Activated T-helper 9 cell treated with anti-CD3 and anti-CD28 coated beads, Interleukin-2, amount 50 U/mL, for 16 hours (primary cell): ENCODE data around the gene CBLC.
"Not testable (repeated sequence)": the region's sequence is repeated elsewhere in the genome, so short reads cannot be mapped to it uniquely, and the experiment has no call there.

Experiments used
- DNase-seq: peaks from one replicate; pipeline ENCODE4 v3.0.0-alpha.2; 2020; ENCODE audit warnings: low read depth

CBLC gene

DNA sequence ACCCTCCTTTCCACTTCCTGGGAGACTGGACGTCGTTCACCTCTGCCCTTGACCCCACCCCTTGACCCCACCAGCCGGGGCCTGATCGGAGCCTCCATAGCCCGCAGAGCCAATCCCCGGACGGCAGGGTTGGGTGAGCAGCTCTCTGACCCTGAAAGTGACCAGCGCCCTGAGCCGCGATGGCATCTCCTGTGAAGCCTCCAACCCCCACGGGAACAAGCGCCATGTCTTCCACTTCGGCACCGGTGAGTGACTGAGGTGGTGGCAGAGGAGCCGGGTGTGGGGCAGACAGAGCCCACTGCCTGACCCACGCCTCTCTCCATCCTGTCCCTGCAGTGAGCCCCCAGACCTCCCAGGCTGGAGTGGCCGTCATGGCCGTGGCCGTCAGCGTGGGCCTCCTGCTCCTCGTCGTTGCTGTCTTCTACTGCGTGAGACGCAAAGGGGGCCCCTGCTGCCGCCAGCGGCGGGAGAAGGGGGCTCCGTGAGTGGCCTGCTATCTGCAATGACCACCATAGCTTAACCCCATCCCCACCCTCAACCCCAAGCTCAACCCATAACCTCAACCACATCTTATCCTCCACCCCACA lies 41.6 kb downstream of the CBLC start:
- no peak for DNase-seq

DNA sequence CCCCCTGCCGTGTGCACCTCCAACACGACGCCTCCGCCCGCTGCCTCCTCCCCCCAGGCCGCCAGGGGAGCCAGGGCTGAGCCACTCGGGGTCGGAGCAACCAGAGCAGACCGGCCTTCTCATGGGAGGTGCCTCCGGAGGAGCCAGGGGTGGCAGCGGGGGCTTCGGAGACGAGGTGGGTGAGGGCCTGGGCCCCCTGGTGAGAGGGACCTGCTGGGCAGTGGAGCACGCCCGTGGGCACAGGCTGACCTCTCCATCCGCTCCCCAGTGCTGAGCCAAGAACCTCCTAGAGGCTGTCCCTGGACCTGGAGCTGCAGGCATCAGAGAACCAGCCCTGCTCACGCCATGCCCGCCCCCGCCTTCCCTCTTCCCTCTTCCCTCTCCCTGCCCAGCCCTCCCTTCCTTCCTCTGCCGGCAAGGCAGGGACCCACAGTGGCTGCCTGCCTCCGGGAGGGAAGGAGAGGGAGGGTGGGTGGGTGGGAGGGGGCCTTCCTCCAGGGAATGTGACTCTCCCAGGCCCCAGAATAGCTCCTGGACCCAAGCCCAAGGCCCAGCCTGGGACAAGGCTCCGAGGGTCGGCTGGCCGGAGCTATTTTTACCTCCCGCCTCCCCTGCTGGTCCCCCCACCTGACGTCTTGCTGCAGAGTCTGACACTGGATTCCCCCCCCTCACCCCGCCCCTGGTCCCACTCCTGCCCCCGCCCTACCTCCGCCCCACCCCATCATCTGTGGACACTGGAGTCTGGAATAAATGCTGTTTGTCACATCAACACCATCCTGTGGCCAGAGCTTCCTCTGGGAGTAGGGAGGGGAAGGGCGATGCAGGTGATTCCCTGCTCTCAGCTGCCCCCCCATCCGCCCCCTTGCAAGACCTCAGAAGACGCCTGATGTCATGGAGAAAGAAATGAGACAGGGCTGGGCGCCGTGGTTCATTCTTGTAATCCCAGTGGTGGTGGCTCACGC lies 43.2 kb downstream of the CBLC start:
- DNase-seq, result no peak

DNA sequence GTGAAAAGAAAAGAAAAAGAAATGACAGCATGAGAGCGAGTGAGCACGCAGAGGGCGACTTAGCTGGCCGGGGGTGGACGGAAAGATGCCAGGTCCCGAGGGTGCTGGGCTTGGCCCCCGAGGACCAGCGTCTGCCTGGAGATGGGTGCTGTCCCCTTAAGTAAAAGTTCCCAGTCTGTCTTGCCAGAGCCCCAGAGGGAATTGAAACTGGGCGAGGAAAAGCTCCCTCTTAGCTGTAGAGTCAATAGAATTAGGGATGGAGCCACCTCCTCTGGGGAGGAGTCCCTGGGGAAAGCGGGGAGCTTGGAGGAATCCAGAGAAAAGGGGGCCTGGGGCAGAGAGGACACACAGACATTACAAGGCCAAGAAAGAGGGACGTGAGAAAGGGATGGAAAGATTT lies 44.5 kb downstream of the CBLC start:
- no peak for DNase-seq

DNA sequence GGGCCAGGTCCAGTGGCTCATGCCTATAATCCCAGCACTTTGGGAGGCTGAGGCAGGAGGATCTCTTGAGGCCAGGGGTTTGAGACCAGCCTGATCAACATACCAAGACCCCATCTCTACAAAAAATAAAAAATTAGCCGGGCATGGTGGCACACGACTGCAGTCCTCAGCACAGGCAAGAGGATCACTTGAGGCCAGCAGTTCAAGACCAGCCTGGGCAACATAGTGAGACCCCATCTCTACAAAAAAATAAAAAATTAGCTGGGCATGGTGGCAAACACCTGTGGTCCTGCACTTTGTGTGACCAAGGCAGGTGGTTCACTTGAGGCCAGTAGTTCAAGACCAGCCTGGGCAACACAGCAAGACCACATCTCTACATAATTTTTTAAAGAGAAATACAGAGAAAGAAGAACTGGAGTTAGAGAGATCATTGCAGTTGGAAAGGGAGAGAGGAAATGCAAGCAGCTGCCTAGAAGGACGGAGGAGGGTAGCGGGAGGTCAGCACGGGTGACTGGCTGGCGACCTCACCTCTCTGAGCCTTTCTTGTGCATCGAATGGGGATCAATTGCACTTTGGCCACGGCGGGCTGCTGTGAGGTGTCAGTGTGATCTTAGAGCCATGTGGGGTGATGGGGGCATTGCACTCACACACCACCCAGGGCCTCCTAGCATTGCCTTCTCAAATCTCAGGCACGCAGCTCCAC lies 45.1 kb downstream of the CBLC start:
- DNase-seq, result no peak

DNA sequence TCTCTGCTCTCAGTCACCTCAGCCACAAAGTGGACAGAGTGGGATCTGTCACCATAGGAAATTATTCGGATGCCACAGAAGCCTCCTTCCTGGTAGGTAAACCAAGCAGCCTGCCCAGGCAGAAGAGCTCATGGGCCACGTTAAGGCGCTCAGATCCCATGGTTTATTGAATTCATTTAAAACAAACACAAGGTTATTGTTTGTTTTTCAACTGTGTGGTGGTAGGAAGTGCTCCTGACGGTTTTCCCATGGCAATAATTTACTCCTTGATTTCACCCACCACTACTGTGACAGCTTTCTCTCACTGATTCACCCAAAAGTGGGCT lies 45.6 kb downstream of the CBLC start:
- DNase-seq, result no peak

DNA sequence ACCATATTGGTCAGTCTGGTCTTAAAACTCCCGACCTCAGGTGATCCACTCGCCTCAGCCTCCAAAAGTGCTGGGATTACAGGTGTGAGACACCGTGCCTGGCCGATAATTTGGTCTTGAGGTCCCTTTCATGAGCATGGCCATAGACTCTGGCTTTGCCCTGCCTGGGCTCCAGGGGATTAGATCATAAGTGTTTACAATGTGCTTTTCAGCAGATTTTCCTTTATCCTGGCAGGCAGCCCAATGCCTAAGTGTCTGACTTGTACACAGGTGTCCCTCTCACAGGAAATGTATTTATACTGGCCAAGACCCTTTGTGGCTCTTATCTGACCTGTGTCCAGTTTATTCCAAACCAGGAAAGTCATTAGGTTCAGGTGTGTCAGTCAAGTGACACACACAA lies 47.1 kb downstream of the CBLC start:
- DNase-seq, result no peak

DNA sequence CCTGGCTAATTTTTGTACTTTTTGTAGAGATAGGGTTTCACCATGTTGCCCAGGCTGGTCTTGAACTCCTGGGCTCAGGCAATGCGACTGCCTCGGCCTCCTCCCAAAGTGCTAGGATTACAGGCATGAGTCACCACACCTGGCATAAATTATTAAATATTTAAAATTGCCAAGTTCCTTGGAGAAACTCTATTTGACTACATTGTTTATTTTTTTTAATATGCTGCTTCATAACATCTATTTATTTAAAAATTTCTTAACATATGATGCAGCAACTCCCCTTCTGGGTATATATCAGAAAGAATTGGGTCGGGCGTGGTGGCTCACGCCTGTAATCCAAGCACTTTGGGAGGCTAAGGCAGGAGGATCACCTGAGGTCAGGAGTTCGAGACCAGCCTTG lies 55.2 kb downstream of the CBLC start:
- not testable (repeated sequence) for DNase-seq

DNA sequence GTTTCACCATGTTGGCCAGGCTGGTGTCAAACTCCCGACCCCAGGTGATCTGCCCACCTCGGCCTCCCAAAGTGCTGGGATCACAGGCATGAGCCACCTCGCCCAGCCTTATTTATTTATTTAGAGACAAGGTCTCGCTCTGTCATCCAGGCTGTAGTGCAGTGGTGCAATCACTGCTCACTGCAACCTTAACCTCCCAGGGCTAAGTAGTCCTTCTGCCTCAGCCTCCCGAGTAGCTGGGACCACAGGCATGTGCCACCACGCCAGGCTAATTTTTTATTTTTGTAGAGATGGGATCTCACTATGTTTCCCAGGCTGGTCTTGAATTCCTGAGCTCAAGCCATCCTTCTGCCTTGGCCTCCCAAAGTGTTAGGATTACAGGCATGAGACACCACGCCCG lies 56.7 kb downstream of the CBLC start:
- not testable (repeated sequence) for DNase-seq

DNA sequence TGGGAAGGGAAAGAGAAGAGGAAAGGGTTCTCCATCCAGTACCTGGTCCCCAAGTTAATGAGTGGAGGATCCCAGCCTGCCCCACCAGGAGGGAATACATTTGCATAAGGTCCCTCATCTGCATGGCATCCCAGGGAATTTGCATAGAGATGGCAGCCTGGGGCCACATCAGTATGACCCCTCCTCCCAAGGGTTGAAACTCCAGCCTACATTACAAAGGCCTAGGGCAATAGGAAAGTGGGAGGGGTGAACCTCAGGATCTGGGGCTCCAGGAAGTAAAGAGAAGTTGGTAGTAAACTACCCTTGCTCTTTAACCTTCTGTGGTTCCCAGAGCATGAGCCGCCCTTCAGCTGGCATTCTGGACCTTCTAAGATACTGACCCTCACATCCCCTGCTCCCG lies 61.6 kb downstream of the CBLC start:
- DNase-seq, result no peak

DNA sequence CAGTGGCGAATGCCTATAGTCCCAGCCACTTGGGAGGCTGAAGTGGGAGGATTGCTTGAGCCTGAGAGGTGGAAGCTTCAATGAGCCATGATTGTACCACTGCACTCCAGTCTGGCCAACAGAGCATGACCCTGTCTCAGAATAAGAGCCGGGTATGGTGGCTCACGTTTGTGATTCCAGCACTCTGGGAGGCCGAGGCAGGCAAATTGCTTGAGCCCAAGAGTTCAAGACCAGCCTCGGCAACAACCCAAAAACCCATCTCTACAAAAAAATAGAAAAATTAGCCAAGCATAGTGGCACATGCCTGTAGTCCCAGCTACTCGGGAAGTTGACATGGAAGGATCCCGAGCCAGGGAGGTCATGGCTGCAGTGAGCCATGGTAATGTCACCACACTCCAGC lies 63.1 kb downstream of the CBLC start:
- no peak for DNase-seq

DNA sequence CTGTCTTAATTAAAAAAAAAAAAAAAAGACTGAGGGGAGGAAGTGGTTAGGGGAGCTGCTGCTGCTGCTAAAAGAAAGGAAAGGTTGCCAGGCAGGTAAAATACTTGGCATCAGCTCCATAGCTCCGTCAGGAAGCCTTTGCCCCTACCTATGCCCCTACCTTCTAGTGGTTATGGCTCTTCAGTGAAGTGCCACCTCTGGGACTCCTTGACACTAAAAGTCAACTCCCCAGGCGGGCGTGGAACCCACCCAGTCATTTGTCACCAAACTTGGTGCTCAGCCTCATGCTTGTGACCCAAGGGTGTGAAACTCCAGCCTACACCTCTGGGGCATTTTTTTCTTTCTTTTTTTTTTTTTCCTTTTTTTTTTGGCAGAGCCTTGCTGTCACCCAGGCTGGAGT lies 63.5 kb downstream of the CBLC start:
- DNase-seq, result no peak

DNA sequence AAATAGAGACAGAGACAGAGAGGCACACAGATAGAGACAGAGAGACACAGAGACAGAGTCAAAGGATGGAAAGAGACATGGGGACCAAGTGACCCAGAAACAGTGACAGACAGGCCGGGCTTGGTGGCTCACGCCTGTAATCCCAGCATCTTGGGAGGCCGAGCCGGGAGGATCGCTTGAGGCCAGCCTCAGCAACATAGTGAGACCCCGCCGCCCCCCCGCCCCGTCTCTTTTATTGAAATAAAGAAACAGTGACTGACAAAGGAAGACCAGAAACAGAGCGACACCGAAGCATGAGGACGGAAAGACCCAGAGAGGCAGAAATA lies 67.6 kb downstream of the CBLC start:
- no peak for DNase-seq

DNA sequence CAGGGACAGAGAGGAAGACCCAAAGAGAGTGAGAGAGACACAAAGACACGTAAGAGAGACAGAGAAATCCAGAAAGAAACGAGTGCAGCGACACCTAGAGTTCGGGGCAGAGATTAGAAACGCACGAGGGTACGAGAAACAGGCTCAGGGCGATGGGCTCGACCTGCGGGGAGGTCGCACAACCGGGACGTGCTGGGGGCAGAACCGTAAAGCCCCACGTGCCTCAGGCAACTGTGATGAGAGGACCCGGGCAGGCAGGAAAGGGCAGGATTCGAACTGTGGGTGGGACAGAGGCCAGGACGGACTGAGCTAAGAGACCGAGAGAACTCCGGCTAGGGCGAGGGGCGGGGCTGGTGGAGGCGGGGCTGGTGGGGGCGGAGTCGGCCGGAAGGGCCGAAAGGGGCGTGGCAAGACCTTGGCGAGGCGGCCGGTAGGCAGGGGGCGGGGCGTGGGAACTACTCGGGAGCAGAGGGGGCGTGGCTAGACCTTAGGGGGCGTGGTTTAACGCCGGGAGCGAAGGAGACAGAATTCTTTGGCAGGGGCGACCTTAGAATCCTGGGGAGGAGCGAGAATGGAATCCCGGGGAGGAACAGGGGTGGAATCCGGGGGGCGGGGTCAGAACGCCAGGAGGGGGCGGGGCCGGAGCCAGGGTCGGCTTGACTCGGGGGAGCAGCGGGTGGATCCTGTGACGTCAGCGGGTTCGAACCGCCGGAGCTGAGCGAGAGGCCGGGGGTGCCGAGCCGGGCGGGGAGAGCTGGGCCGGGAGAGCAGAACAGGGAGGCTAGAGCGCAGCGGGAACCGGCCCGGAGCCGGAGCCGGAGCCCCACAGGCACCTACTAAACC lies 68.1 kb downstream of the CBLC start, which contains the start of gene NECTIN2:
TSS of gene NECTIN2 (plus strand) at position 686 of the 843 bp plus-strand sequence. CDS start 229 bp downstream, outside the sequence.
- peak; percentile 68 for DNase-seq

DNA sequence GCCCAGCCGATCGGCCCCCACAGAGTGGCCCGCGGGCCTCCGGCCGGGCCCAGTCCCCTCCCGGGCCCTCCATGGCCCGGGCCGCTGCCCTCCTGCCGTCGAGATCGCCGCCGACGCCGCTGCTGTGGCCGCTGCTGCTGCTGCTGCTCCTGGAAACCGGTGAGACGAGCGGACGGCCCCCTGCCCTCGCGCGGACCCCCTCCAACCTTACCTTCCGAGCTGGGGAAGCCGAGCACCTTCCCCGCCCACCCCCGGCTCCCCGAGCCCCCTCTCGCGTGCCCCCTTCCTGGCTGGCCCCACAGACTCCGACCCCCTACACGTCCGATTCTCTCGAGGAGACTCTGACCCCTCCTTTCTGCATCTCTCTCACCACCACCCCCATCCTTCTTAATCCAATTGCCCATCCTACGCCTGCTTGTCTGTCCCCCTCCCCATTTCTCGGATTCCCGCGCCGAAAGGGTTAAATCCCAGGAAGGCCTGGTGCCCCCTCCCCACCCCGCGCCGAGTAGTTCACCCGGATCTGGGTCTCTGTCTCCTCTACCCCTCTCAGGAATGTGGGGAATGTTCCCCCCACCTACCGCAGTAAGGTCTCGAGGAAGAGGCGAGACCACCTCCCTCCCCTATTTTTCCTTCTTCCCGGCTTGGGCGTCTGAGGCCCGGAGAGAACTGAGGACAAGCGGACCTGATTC lies 68.9 kb downstream of the CBLC start:
- no peak for DNase-seq

DNA sequence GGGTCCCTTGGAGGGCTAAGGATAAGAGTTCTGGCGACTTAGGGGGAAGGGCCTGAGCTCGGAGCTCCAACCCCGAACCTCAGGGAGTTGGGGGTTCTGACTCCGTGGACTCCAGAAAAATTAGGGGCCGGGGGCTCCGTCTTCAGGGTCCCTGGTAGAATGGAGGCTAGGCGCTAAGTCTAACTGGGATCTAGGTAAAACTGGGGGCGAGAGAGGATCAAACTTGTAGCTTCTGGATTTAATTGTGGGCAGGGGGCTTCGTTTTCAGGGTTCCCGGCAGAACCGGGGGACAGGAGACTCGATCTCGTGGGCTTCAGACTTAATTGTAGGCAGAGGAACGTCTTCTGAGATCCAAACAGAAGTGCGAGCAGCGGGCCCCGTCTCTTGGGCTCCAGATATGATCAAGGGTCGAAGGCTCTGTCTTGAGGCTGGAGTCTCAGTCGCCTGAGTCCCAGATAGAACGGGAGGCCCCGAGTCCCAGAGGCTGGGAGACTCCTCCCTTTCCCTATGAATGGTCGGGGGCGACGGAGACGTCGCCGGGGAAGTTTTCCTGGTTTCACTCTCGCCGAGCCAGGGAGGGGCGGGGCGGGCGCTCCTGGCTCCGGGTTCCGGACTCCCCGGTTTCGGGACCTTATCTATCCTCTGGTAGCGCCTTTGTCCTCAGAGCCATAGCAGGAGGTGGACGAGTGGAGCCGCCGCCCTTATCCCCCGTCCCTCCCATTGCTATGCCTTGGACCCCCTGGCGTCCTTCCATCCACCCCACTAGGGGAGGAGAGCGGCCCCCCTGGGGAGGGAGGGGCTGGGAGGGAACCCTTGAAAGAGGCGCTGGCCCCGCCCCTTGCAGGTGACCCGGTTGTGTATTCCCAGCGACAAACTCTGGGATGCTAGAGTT lies 69.7 kb downstream of the CBLC start:
- no peak for DNase-seq

DNA sequence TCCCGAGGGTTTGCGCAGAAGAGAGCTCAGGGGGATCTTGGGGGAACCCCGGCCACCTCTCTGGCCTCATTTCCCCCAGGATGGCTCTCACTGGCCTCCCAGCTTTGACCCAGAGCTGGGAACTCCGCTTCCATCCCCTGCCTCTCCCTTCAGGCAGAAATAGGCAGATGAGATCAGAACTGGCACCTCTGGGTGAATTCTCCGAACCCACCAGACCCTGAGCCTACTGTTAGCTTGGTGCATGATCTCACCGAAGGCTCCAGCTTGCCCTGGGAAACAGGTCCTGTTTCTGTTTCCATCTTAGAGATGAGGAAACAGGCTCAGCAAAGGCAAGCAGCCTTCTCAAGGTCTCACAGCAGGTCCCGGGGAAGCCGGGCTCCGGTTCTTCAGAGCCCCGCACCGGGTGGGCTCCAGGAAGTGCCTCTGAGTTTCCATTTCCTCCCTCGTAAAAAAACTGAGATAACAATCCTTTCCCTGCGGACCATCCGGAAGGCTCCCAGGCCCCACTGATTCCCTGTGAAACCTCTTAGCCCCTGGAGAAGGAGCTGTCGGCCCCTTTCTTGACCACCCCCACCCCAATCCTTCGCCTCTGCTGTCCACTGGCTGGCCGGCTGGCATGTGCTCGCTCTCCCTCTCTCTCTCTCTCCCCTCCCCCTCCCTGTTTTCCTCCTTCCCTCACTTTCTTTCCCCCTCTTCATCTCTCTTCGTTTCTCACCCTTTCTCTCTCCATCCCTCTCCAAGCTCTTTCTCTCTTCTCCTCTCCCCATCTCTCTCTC lies 70.5 kb downstream of the CBLC start:
- DNase-seq, result no peak

DNA sequence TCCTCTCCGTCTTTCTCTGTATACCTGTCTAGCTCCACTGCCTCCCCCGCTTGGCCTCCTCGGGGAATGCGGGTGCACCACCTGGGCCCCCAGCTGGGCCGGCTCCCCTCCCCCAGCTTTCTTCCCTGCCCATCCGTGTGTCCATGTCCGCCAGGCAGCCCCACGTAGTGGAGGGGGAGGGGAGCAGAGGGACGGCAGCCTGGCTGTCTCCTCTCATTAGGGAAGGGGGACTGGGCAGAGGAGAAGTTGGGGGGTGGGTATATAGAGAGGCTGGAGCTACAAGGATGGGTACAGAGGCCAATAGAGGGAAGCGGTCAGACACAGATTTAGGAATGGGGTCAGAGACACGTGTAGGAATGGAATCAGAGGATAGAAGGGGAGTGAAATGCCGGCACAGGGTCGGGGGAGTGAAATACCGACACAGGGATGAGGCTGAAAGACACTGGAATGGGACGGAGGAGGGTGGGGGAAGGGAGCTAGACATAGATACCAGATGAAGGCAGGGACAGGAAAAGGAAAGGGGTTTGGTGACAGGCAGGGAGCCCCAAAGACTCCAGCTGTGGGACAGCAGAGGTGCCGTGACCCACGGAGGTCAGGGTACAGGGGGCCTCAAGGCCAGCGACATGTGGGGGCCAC lies 71.2 kb downstream of the CBLC start:
- DNase-seq, result no peak
